HepG2 (cell line): ENCODE results near the gene PRR30. TPM values are rescaled to one million over a fixed set of nuclear protein-coding genes. Genes with fewer than 3 reads are reported as not detected.

Source experiments
- ARNT ChIP-seq: fragments of 450-650 bp; IDR thresholded peaks from 2 replicates; pipeline ENCODE4 v1.6.1; 2017
- CREBL2 ChIP-seq: sonication (generic); formaldehyde crosslinking; IDR thresholded peaks from 2 replicates; pipeline ENCODE4 v1.8.1; 2023; ENCODE audit warnings: missing genetic modification reagents, mild to moderate bottlenecking, borderline replicate concordance
- DBP ChIP-seq: sonication (generic); formaldehyde crosslinking; IDR thresholded peaks from 2 replicates; pipeline ENCODE4 v1.4.0; 2020; ENCODE audit warnings: missing genetic modification reagents; ENCODE audit errors: not compliant biosample characterization
- E2F2 ChIP-seq: sonication (generic); formaldehyde crosslinking; IDR thresholded peaks from 2 replicates; pipeline ENCODE4 v1.4.0; 2020; ENCODE audit warnings: missing genetic modification reagents, borderline replicate concordance
- E2F5 ChIP-seq: sonication (generic); formaldehyde crosslinking; conservative IDR thresholded peaks from 2 replicates; pipeline ENCODE4 v1.4.0; 2020; ENCODE audit warnings: missing genetic modification reagents
- MLXIP ChIP-seq: sonication (generic); formaldehyde crosslinking; IDR thresholded peaks from 2 replicates; pipeline ENCODE4 v1.9.0; 2021; ENCODE audit warnings: missing genetic modification reagents, borderline replicate concordance
- PHF20 ChIP-seq: sonication (generic); formaldehyde crosslinking; IDR thresholded peaks from 2 replicates; pipeline ENCODE4 v1.5.0; 2020; ENCODE audit warnings: mild to moderate bottlenecking, missing genetic modification reagents
- SNAPC5 ChIP-seq: sonication (generic); formaldehyde crosslinking; IDR thresholded peaks from 2 replicates; pipeline ENCODE4 v1.8.1; 2023; ENCODE audit warnings: mild to moderate bottlenecking, missing genetic modification reagents, borderline replicate concordance
- ZBTB25 ChIP-seq: IDR thresholded peaks from 2 replicates; pipeline ENCODE4 v1.6.1; 2018; ENCODE audit warnings: missing genetic modification reagents
- ZFYVE20 ChIP-seq: sonication (generic); formaldehyde crosslinking; IDR thresholded peaks from 2 replicates; pipeline ENCODE4 v1.8.0; 2023; ENCODE audit warnings: low read depth, mild to moderate bottlenecking, moderate library complexity, missing genetic modification reagents, borderline replicate concordance
- ZNF136 ChIP-seq: sonication (generic); formaldehyde crosslinking; IDR thresholded peaks from 2 replicates; pipeline ENCODE4 v1.8.1; 2022; ENCODE audit warnings: low read depth, mild to moderate bottlenecking, moderate library complexity, missing genetic modification reagents
- ZNF20 ChIP-seq: sonication (generic); formaldehyde crosslinking; IDR thresholded peaks from 2 replicates; pipeline ENCODE4 v1.4.0; 2020; ENCODE audit warnings: mild to moderate bottlenecking, moderate library complexity, missing genetic modification reagents
- ZNF275 ChIP-seq: sonication (generic); formaldehyde crosslinking; IDR thresholded peaks from 2 replicates; pipeline ENCODE4 v1.8.0; 2022; ENCODE audit warnings: missing genetic modification reagents, mild to moderate bottlenecking, inconsistent platforms, borderline replicate concordance
- ZNF30 ChIP-seq: sonication (generic); formaldehyde crosslinking; IDR thresholded peaks from 2 replicates; pipeline ENCODE4 v1.5.0; 2020; ENCODE audit warnings: mild to moderate bottlenecking, missing genetic modification reagents
- ZNF510 ChIP-seq: sonication (generic); formaldehyde crosslinking; IDR thresholded peaks from 2 replicates; pipeline ENCODE4 v1.4.0; 2020; ENCODE audit warnings: low read depth, mild to moderate bottlenecking, missing genetic modification reagents
- ZNF549 ChIP-seq: sonication (generic); formaldehyde crosslinking; IDR thresholded peaks from 2 replicates; pipeline ENCODE4 v1.5.0; 2020; ENCODE audit warnings: missing genetic modification reagents
- ZNF556 ChIP-seq: sonication (generic); formaldehyde crosslinking; IDR thresholded peaks from 2 replicates; pipeline ENCODE4 v1.4.0; 2020; ENCODE audit warnings: mild to moderate bottlenecking, missing genetic modification reagents, borderline replicate concordance
- polyA plus RNA-seq, 8 experiments: library from polyadenylated mRNA; depleted of rRNA in 3 of 8; stranded (reverse) in 7 of 8; unstranded in 1 of 8; fragments of >200 nt; fragmentation: Illumina TruSeq in 4 of 8; extraction: Trizol in 4 of 8; gene quantifications; 2 replicates each; pipeline versions ENCODE4 v1.2.1 to v1.2.3, GENCODE V29; 2011 to 2016; ENCODE audit warnings: low read depth in 4 of 8, missing spikeins in 1 of 8, mixed read lengths in 1 of 8; ENCODE audit not compliant: insufficient read depth in 1 of 8
- total RNA-seq, 5 experiments: library from RNA; depleted of rRNA; stranded (reverse); fragments of >200 nt; fragmentation: Illumina TruSeq; extraction: Trizol; gene quantifications; 2 replicates each; pipeline ENCODE4 v1.2.3, GENCODE V29; 2016; ENCODE audit warnings: low read depth in 1 of 5

Gene PRR30
- total and polyA plus RNA-seq, 2 of the 13 experiments (the other 11 are each of a cell fraction or from before 2014, with no cell fraction given) = not detected

- TF ChIP-seq MLXIP (no peak; the same call in 1 of the 2 replicates), ZNF549 (CRISPR knock-in tag) (no peak), ARNT (no peak), SNAPC5 (CRISPR knock-in tag) (0 out of 2 replicates have a peak, but pooled peaks have one; percentile 13), E2F2 (CRISPR knock-in tag) (peak; percentile 56; the same call in 1 of the 2 replicates), PHF20 (CRISPR knock-in tag) (peak; percentile 64; the same call in 1 of the 2 replicates), ZNF30 (CRISPR knock-in tag) (no peak), E2F5 (peak; percentile 42; the same call in 1 of the 2 replicates), ZNF275 (CRISPR knock-in tag) (peak; percentile 82; the same call in 1 of the 2 replicates), ZBTB25 (peak; percentile 97), CREBL2 (CRISPR knock-in tag) (no peak), ZNF556 (peak; percentile 43; the same call in 1 of the 2 replicates), DBP (CRISPR knock-in tag) (no peak), ZNF20 (CRISPR knock-in tag) (no peak), ZNF510 (CRISPR knock-in tag) (0 out of 2 replicates have a peak, but pooled peaks have one; percentile 10), ZNF136 (CRISPR knock-in tag) (peak; percentile 99; the same call in 1 of the 2 replicates), ZFYVE20 (CRISPR knock-in tag) (no peak)
Measured at GRCh38 chr2:27095745-27096651, 43.2 kb downstream of the PRR30 start (continued).
